Measurements from ENCODE around the gene PARD3.

DNA sequence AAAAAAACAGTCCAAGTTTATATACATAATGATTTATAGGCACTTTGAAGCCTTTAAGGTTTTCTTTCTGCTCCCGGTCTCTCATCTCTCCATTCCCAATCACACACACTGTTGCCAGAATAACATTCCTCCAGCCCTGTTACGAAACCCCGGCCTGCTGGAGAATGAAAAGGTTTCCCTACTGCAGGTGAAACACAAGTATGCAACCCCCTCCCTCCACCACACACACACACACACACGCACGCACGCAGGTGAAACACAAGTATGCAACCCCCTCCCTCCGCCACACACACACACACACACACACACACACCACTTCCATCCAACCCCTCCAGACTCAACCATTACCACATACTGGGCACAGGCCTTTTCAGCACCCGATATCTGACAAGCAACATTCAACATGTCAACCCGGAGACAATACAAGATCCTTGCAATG lies 87.5 kb downstream of the PARD3 start:
- no peak for TF ChIP-seq EZH2 (IDR thresholded peaks at IDR 0.05; ENCODE audit: low read depth)
- TF ChIP-seq, protein P1, sequence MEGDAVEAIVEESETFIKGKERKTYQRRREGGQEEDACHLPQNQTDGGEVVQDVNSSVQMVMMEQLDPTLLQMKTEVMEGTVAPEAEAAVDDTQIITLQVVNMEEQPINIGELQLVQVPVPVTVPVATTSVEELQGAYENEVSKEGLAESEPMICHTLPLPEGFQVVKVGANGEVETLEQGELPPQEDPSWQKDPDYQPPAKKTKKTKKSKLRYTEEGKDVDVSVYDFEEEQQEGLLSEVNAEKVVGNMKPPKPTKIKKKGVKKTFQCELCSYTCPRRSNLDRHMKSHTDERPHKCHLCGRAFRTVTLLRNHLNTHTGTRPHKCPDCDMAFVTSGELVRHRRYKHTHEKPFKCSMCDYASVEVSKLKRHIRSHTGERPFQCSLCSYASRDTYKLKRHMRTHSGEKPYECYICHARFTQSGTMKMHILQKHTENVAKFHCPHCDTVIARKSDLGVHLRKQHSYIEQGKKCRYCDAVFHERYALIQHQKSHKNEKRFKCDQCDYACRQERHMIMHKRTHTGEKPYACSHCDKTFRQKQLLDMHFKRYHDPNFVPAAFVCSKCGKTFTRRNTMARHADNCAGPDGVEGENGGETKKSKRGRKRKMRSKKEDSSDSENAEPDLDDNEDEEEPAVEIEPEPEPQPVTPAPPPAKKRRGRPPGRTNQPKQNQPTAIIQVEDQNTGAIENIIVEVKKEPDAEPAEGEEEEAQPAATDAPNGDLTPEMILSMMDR (conservative IDR thresholded peaks at IDR 0.05), result no peak
